HG03159 (cell line): Measurements from ENCODE around the gene ATG10.
"Not testable (repeated sequence)": the region's sequence is repeated elsewhere in the genome, so short reads cannot be mapped to it uniquely, and the experiment has no call there.

ENCODE experiments used
- ATAC-seq: cut with Tn5 transposase; IDR thresholded peaks from one replicate; pipeline ENCODE4 v1.9.1; 2021; ENCODE audit warnings: mild to moderate bottlenecking, moderate library complexity; ENCODE audit not compliant: unreplicated experiment

The ATG10 gene

GRCh38 chr5:82208371-82208770, 236.5 kb downstream of the ATG10 start:
- no peak for ATAC-seq

GRCh38 chr5:82211855-82212572, 240.2 kb downstream of the ATG10 start:
- no peak for ATAC-seq

GRCh38 chr5:82217917-82218316, 246.1 kb downstream of the ATG10 start:
- ATAC-seq, result no peak

- no peak for ATAC-seq
Measured at GRCh38 chr5:82218374-82219156, 246.7 kb downstream of the ATG10 start.

- no peak for ATAC-seq
Measured at GRCh38 chr5:82221020-82221419, 249.2 kb downstream of the ATG10 start.

- no peak for ATAC-seq
Measured at GRCh38 chr5:82222597-82223574, 251.1 kb downstream of the ATG10 start.

GRCh38 chr5:82225525-82226172, 253.8 kb downstream of the ATG10 start:
- ATAC-seq, result no peak

- no peak for ATAC-seq
Measured at GRCh38 chr5:82234885-82235284, 263.1 kb downstream of the ATG10 start.

GRCh38 chr5:82244151-82244550, 272.3 kb downstream of the ATG10 start:
- ATAC-seq, result no peak

GRCh38 chr5:82244854-82245635, 273.2 kb downstream of the ATG10 start:
- no peak for ATAC-seq

GRCh38 chr5:82246960-82247574, 275.2 kb downstream of the ATG10 start:
- ATAC-seq, result no peak

GRCh38 chr5:82252744-82253143, 280.9 kb downstream of the ATG10 start:
- no peak for ATAC-seq

- no peak for ATAC-seq
Measured at GRCh38 chr5:82255844-82256243, 284.0 kb downstream of the ATG10 start.

- no peak for ATAC-seq
Measured at GRCh38 chr5:82257247-82257646, 285.4 kb downstream of the ATG10 start.

GRCh38 chr5:82257729-82258128, 285.9 kb downstream of the ATG10 start:
- no peak for ATAC-seq

GRCh38 chr5:82259172-82259800, 287.5 kb downstream of the ATG10 start:
- peak; percentile 69 for ATAC-seq

- ATAC-seq, result no peak
Measured at GRCh38 chr5:82265047-82265446, 293.2 kb downstream of the ATG10 start.

GRCh38 chr5:82267297-82267933, 295.6 kb downstream of the ATG10 start:
- ATAC-seq, result not testable (repeated sequence)
